Liver (tissue), 9 donors: ENCODE results near the gene TMEM232. TPM values are rescaled to one million over a fixed set of nuclear protein-coding genes. Genes with fewer than 3 reads are reported as not detected.

Experiments
- DNase-seq: peaks from one replicate; pipeline ENCODE4 v3.0.0-alpha.2; 2017; ENCODE audit warnings: low spot score
- H3K27ac ChIP-seq, 2 donors: one replicate each; pipeline ENCODE4 v1.7.0; 2013; ENCODE audit warnings: inconsistent platforms in 2 of 2, low read length in 2 of 2, control low read depth in 1 of 2, low read depth in 1 of 2, mild to moderate bottlenecking in 1 of 2
- H3K27me3 ChIP-seq, 4 donors: one replicate each; pipeline versions ENCODE4 v1.6.1 to v1.7.0; 2013; ENCODE audit warnings: low read length in 3 of 4, inconsistent platforms in 1 of 4, mild to moderate bottlenecking in 1 of 4, moderate library complexity in 1 of 4; ENCODE audit not compliant: control insufficient read depth in 4 of 4, insufficient read depth in 4 of 4
- H3K36me3 ChIP-seq, 4 donors: one replicate each; pipeline versions ENCODE4 v1.6.1 to v1.7.0; 2013; ENCODE audit warnings: low read length in 3 of 4, mild to moderate bottlenecking in 3 of 4, low read depth in 1 of 4, moderate library complexity in 1 of 4; ENCODE audit not compliant: control insufficient read depth in 4 of 4, insufficient read depth in 3 of 4
- H3K4me1 ChIP-seq, 4 donors: one replicate each; pipeline versions ENCODE4 v1.6.1 to v1.7.0; 2013; ENCODE audit warnings: low read length in 3 of 4, mild to moderate bottlenecking in 3 of 4, moderate library complexity in 1 of 4; ENCODE audit not compliant: control insufficient read depth in 4 of 4, insufficient read depth in 4 of 4
- H3K4me3 ChIP-seq, 3 donors: one replicate each; pipeline versions ENCODE4 v1.6.1 to v1.7.0; 2013; ENCODE audit warnings: low read length in 3 of 3, control low read depth in 1 of 3, low read depth in 1 of 3, mild to moderate bottlenecking in 1 of 3
- H3K9ac ChIP-seq, 2 donors: one replicate each; pipeline ENCODE4 v1.7.0; 2013; ENCODE audit warnings: low read length in 2 of 2, mild to moderate bottlenecking in 2 of 2, moderate library complexity in 2 of 2, control low read depth in 1 of 2, low read depth in 1 of 2
- H3K9me3 ChIP-seq, 4 donors: one replicate each; pipeline versions ENCODE4 v1.6.1 to v1.7.0; 2013; ENCODE audit warnings: low read length in 3 of 4; ENCODE audit not compliant: control insufficient read depth in 4 of 4
- EGR1 ChIP-seq, 2 donors: IDR thresholded peaks; 2 replicates each; pipeline ENCODE4 v1.6.1; 2016 to 2018; ENCODE audit warnings: antibody characterized with exemption in 2 of 2, low read depth in 2 of 2
- FOXA2 ChIP-seq: IDR thresholded peaks from 2 replicates; pipeline ENCODE4 v1.6.1; 2016; ENCODE audit warnings: antibody characterized with exemption
- GABPA ChIP-seq, 2 donors: IDR thresholded peaks in 1 of 2; conservative IDR thresholded peaks in 1 of 2; 2 replicates each; pipeline ENCODE4 v1.6.1; 2016; ENCODE audit warnings: antibody characterized with exemption in 2 of 2, mild to moderate bottlenecking in 1 of 2, moderate library complexity in 1 of 2
- HNF4A ChIP-seq, 2 donors: conservative IDR thresholded peaks; 2 replicates each; pipeline ENCODE4 v1.6.1; 2016; ENCODE audit warnings: antibody characterized with exemption in 2 of 2, mild to moderate bottlenecking in 2 of 2
- HNF4G ChIP-seq: IDR thresholded peaks from 2 replicates; pipeline ENCODE4 v1.6.1; 2016; ENCODE audit warnings: antibody characterized with exemption
- JUND ChIP-seq, 2 donors: IDR thresholded peaks; 2 replicates each; pipeline ENCODE4 v1.6.1; 2016; ENCODE audit warnings: antibody characterized with exemption in 2 of 2
- NR2F2 ChIP-seq: IDR thresholded peaks from 2 replicates; pipeline ENCODE4 v1.6.1; 2016; ENCODE audit warnings: antibody characterized with exemption
- RAD21 ChIP-seq, 2 donors: IDR thresholded peaks; 2 replicates each; pipeline ENCODE4 v1.6.1; 2016; ENCODE audit warnings: antibody characterized with exemption in 2 of 2, mild to moderate bottlenecking in 2 of 2
- RXRA ChIP-seq, 2 donors: IDR thresholded peaks; 2 replicates each; pipeline ENCODE4 v1.6.1; 2017 to 2018; ENCODE audit warnings: antibody characterized with exemption in 2 of 2, mild to moderate bottlenecking in 1 of 2
- SP1 ChIP-seq: IDR thresholded peaks from 2 replicates; pipeline ENCODE4 v1.6.1; 2018; ENCODE audit warnings: antibody characterized with exemption, mild to moderate bottlenecking
- TAF1 ChIP-seq: conservative IDR thresholded peaks from 2 replicates; pipeline ENCODE4 v1.6.1; 2016; ENCODE audit warnings: antibody characterized with exemption, mild to moderate bottlenecking
- YY1 ChIP-seq: IDR thresholded peaks from 2 replicates; pipeline ENCODE4 v1.6.1; 2016; ENCODE audit warnings: antibody characterized with exemption, mild to moderate bottlenecking
- WGBS: extraction: QIAGEN DNeasy Blood & Tissue Kit; methylation state at CpG from one replicate; pipeline ENCODE4 v1.1.7; 2013; 5-methylcytosine and 5-hydroxymethylcytosine counted together
- polyA plus RNA-seq, 2 donors: library from polyadenylated mRNA; stranded (reverse) in 1 of 2; unstranded in 1 of 2; fragments of 200-250 nt in 1 of 2; fragments of >200 nt in 1 of 2; fragmentation: Nextera tagmentation in 1 of 2; extraction: Ambion mirVana in 1 of 2; gene quantifications; one replicate each; pipeline versions ENCODE4 v1.2.1 to v1.2.3, GENCODE V29; 2013 to 2015
- total RNA-seq, 2 donors: library from RNA; depleted of rRNA; stranded (reverse); fragments of >200 nt; gene quantifications; one replicate each; pipeline ENCODE4 v1.2.3, GENCODE V29; 2014
- TF ChIP-seq, protein P1 (sequence below): IDR thresholded peaks from 2 replicates; pipeline ENCODE4 v1.6.1; 2016; ENCODE audit warnings: antibody characterized with exemption
- TF ChIP-seq, protein P2 (sequence below): IDR thresholded peaks from 2 replicates; pipeline ENCODE4 v1.6.1; 2016; ENCODE audit warnings: antibody characterized with exemption
- TF ChIP-seq, protein P3 (sequence below): IDR thresholded peaks from 2 replicates; pipeline ENCODE4 v1.6.1; 2016; ENCODE audit warnings: antibody characterized with exemption, mild to moderate bottlenecking
- TF ChIP-seq, protein P4 (sequence below): fragments of 150-350 bp; IDR thresholded peaks from 2 replicates; pipeline ENCODE4 v1.5.1; 2017; ENCODE audit warnings: improper control_type of control experiment, low read depth, low read length; ENCODE audit not compliant: missing input control
- TF ChIP-seq, protein P5 (sequence below): IDR thresholded peaks from 2 replicates; pipeline ENCODE4 v1.6.1; 2016; ENCODE audit warnings: antibody characterized with exemption
- donor health status: healthy.
- donor health status: healthy.
- donor health status: healthy.
- donor health status: healthy.
- donor health status: healthy.

TMEM232 gene
- total and polyA plus RNA-seq, 4 donors: 0.39 to 2.5 (median 1.0) TPM

DNA sequence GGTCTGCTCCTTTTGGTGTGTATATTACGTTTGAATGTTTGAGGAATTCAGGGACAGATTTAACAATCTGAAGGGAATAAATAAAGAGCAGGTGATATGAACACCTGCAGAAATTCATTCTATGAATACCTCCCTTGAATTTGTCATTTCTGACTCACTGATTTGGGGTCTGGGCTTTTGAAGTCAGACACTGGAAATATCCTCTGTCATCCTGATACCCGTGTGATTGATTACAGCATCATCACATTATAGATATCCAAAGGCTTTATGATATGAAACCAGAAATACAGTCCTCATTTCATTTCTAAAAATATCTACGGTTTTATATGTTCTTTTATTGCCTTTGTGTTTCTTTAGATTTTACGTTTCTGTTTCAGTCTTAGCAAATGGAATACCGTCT, 68.5 kb downstream of the TMEM232 start:
- Histone ChIP-seq H3K9me3 (no peaks in the 10 kb centered on the region), H3K36me3 (no peaks in the 10 kb centered on the region), H3K27ac (no peak overlapping the region), H3K27me3 (no peaks in the 10 kb centered on the region), H3K9ac (no peak overlapping the region), H3K4me1 (no peaks in the 10 kb centered on the region), H3K4me3 (no peak overlapping the region)
- DNase-seq: no peak
- 73% methylated on average over 5 of the region's 5 CpGs for WGBS
- TF ChIP-seq, protein P1, sequence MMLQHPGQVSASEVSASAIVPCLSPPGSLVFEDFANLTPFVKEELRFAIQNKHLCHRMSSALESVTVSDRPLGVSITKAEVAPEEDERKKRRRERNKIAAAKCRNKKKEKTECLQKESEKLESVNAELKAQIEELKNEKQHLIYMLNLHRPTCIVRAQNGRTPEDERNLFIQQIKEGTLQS: no peak
- TF ChIP-seq, protein P2, sequence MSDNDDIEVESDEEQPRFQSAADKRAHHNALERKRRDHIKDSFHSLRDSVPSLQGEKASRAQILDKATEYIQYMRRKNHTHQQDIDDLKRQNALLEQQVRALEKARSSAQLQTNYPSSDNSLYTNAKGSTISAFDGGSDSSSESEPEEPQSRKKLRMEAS: no peak
- TF ChIP-seq GABPA (IDR thresholded peaks at IDR 0.05 in 1 of 2, conservative IDR thresholded peaks at IDR 0.05 in 1 of 2): no peak
- TF ChIP-seq EGR1 (IDR thresholded peaks at IDR 0.05; ENCODE audit: low read depth in 2 of 2): no peak
- no peak for TF ChIP-seq TAF1
- no peak for TF ChIP-seq HNF4G
- TF ChIP-seq, protein P3, sequence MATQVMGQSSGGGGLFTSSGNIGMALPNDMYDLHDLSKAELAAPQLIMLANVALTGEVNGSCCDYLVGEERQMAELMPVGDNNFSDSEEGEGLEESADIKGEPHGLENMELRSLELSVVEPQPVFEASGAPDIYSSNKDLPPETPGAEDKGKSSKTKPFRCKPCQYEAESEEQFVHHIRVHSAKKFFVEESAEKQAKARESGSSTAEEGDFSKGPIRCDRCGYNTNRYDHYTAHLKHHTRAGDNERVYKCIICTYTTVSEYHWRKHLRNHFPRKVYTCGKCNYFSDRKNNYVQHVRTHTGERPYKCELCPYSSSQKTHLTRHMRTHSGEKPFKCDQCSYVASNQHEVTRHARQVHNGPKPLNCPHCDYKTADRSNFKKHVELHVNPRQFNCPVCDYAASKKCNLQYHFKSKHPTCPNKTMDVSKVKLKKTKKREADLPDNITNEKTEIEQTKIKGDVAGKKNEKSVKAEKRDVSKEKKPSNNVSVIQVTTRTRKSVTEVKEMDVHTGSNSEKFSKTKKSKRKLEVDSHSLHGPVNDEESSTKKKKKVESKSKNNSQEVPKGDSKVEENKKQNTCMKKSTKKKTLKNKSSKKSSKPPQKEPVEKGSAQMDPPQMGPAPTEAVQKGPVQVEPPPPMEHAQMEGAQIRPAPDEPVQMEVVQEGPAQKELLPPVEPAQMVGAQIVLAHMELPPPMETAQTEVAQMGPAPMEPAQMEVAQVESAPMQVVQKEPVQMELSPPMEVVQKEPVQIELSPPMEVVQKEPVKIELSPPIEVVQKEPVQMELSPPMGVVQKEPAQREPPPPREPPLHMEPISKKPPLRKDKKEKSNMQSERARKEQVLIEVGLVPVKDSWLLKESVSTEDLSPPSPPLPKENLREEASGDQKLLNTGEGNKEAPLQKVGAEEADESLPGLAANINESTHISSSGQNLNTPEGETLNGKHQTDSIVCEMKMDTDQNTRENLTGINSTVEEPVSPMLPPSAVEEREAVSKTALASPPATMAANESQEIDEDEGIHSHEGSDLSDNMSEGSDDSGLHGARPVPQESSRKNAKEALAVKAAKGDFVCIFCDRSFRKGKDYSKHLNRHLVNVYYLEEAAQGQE: no peak
- no peak for TF ChIP-seq JUND (IDR thresholded peaks at IDR 0.05)
- no peak for TF ChIP-seq RAD21 (IDR thresholded peaks at IDR 0.05)
- no peak for TF ChIP-seq FOXA2
- TF ChIP-seq, protein P4, sequence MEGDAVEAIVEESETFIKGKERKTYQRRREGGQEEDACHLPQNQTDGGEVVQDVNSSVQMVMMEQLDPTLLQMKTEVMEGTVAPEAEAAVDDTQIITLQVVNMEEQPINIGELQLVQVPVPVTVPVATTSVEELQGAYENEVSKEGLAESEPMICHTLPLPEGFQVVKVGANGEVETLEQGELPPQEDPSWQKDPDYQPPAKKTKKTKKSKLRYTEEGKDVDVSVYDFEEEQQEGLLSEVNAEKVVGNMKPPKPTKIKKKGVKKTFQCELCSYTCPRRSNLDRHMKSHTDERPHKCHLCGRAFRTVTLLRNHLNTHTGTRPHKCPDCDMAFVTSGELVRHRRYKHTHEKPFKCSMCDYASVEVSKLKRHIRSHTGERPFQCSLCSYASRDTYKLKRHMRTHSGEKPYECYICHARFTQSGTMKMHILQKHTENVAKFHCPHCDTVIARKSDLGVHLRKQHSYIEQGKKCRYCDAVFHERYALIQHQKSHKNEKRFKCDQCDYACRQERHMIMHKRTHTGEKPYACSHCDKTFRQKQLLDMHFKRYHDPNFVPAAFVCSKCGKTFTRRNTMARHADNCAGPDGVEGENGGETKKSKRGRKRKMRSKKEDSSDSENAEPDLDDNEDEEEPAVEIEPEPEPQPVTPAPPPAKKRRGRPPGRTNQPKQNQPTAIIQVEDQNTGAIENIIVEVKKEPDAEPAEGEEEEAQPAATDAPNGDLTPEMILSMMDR: no peak
- TF ChIP-seq YY1: no peak
- no peak for TF ChIP-seq NR2F2
- no peak for TF ChIP-seq SP1
- TF ChIP-seq RXRA (IDR thresholded peaks at IDR 0.05): no peak
- no peak for TF ChIP-seq HNF4A (conservative IDR thresholded peaks at IDR 0.05)

DNA sequence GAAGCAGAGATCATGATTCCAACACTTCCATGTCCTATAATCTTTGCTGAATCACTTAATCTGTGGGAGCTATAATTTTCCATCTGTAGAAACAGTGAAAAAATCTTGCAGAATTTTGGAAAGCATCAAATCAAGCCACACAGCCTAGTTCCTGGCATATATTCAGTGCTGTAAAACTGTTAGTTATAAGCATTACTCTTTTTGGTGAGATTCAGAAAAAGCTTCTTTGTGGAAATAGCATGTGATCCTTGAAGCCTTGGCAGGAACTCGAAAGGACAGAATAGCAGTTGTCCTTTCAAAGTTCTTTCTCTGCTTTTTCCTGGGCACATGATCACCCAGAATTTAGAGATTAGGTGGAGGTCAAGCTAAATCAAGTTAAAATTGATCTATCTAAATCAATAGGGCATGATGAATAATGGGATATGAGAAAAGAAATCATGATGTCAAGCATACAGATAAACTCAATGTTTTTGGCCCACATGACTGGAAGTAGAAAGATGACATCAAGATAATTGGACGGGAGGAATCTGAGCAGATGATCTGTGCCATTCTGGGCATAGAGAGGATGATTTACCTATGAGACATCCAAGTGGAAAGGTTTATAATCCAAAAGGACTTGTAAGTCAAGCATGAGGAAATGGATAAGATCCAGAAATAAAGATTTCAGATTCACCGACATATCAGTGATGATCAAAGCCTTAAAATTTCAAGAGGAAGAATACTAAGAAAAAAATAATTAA, 73.1 kb downstream of the TMEM232 start:
- Histone ChIP-seq H3K4me1 (no peaks in the 10 kb centered on the region), H3K9ac (no peak overlapping the region), H3K27ac (no peak overlapping the region), H3K36me3 (no peaks in the 10 kb centered on the region), H3K4me3 (no peak overlapping the region), H3K9me3 (no peaks in the 10 kb centered on the region), H3K27me3 (no peaks in the 10 kb centered on the region)
- DNase-seq: no peak
- WGBS: 89% methylated on average over 3 of the region's 3 CpGs
- TF ChIP-seq, protein P3: no peak
- TF ChIP-seq, protein P2: no peak
- TF ChIP-seq HNF4A (conservative IDR thresholded peaks at IDR 0.05) (no peak), JUND (IDR thresholded peaks at IDR 0.05) (no peak), RAD21 (IDR thresholded peaks at IDR 0.05) (no peak), EGR1 (IDR thresholded peaks at IDR 0.05; ENCODE audit: low read depth in 2 of 2) (no peak), SP1 (no peak), FOXA2 (no peak), NR2F2 (no peak), YY1 (no peak), HNF4G (no peak)
- TF ChIP-seq, protein P5, sequence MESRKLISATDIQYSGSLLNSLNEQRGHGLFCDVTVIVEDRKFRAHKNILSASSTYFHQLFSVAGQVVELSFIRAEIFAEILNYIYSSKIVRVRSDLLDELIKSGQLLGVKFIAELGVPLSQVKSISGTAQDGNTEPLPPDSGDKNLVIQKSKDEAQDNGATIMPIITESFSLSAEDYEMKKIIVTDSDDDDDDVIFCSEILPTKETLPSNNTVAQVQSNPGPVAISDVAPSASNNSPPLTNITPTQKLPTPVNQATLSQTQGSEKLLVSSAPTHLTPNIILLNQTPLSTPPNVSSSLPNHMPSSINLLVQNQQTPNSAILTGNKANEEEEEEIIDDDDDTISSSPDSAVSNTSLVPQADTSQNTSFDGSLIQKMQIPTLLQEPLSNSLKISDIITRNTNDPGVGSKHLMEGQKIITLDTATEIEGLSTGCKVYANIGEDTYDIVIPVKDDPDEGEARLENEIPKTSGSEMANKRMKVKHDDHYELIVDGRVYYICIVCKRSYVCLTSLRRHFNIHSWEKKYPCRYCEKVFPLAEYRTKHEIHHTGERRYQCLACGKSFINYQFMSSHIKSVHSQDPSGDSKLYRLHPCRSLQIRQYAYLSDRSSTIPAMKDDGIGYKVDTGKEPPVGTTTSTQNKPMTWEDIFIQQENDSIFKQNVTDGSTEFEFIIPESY: no peak
- TF ChIP-seq, protein P1: no peak
